ENCODE data around the gene ICAM2. TPM values are rescaled to one million over a fixed set of nuclear protein-coding genes. Genes with fewer than 3 reads are reported as not detected.

ICAM2 gene
- total RNA-seq, 4 donors from 2014 or later = 18.0 to 95.1 (median 36.3) TPM

DNA sequence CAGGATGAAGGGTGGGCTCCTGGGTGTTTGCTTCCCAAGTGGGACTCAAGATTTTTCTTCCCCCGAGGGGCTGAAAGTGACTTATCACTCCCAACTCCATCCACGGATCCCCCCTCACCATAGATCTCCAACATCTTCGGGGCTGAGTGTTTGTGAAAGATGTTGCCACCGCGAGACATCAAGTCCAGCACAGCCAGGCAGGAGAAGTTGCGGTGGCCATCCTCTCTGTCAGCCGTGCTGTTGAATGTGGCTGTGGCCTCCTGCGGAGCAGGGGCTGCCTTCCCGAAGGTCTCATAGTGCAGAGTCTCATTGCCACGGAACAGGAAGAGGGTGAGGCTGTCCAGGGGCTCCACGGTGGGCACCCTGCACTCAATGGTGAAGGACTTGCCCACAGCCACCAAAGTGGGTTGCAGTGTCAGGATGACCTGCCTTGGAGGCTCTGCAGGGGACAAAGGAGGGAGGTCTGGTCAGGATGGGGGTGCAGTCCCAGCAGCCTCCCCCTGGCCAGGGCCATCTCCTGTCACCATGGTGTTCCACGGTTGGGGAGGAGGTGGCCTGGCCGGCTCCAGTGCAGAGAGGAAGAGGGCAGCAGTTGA lies 16.8 kb downstream of the ICAM2 start:
- Histone ChIP-seq H3K9me3 (no peaks in the 10 kb centered on the region), H3K36me3 (no peaks in the 10 kb centered on the region), H3K4me3 (no peak overlapping the region), H3K4me1 (peaks cover 0 to 33% (median 12%) of the 10 kb centered on the region in 4 donors), H3K27ac (no peak overlapping the region), H3K27me3 (peaks cover 0 to 29% of the 10 kb centered on the region in 2 donors)
- no peak for DNase-seq (ENCODE audit: low spot score in 2 of 2)
- WGBS, 2 donors = 85 to 89% methylated on average over 12 to 13 of the region's 13 CpGs
- TF ChIP-seq POLR2A (IDR thresholded peaks at IDR 0.05) = no peak
- TF ChIP-seq EP300 (IDR thresholded peaks at IDR 0.05) = no peak
- TF ChIP-seq, protein P1, sequence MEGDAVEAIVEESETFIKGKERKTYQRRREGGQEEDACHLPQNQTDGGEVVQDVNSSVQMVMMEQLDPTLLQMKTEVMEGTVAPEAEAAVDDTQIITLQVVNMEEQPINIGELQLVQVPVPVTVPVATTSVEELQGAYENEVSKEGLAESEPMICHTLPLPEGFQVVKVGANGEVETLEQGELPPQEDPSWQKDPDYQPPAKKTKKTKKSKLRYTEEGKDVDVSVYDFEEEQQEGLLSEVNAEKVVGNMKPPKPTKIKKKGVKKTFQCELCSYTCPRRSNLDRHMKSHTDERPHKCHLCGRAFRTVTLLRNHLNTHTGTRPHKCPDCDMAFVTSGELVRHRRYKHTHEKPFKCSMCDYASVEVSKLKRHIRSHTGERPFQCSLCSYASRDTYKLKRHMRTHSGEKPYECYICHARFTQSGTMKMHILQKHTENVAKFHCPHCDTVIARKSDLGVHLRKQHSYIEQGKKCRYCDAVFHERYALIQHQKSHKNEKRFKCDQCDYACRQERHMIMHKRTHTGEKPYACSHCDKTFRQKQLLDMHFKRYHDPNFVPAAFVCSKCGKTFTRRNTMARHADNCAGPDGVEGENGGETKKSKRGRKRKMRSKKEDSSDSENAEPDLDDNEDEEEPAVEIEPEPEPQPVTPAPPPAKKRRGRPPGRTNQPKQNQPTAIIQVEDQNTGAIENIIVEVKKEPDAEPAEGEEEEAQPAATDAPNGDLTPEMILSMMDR (IDR thresholded peaks at IDR 0.05) = no peak

DNA sequence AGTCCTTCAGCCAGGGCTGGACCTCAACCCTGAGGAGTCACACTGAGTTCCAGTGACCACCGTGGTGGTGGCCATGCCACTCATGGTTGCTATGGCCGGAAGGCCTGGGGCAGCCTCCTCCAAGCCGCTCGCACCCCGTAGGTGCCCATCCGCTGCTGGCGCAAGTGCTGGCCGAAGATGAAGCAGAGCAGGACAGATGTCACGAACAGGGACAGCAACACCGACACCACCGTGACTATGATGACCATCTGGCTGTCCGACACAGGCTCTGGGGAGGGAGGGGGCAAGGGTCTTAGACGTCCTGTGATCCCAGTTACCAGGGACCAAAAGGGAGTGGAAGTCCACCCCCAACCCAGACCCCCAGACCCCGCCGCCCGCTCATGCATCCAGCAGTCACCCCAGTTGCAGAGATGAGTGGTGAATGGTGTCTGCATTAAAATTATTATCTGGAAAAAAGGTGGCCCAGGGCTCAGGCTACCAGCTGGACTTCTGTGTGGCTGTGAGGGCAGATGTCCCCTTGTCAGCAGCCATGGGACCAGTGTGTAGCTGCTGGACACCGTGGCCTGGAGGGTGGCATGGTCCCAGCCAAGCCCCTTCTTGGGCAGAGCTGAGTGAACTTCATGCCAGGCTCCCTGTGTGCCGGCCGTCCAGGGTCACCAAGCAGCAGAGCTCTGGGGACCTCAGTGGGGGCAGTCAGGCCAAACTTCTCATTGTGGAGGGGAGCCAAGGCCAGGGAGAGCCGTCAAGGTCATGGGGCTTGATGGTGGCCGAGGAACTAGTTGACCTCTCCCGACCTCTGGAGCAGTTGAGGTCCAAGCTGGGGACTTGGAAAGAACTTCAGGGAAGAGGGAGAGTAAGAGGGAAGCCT lies 17.5 kb downstream of the ICAM2 start:
- H3K36me3 ChIP-seq = no peaks in the 10 kb centered on the region
- H3K9me3 ChIP-seq = no peaks in the 10 kb centered on the region
- no peak for DNase-seq (ENCODE audit: low spot score in 2 of 2)
- no peak overlapping the region for H3K4me3 ChIP-seq
- peaks cover 0 to 36% of the 10 kb centered on the region in 2 donors for H3K27me3 ChIP-seq
- TF ChIP-seq POLR2A (IDR thresholded peaks at IDR 0.05) (no peak), EP300 (IDR thresholded peaks at IDR 0.05) (no peak)
- TF ChIP-seq, protein P1 (IDR thresholded peaks at IDR 0.05) = no peak
- peak overlapping the region in 1 of 4 donors; percentile 1 for H3K27ac ChIP-seq
- H3K4me1 ChIP-seq = peaks cover 0 to 33% (median 14%) of the 10 kb centered on the region in 4 donors
- WGBS, 2 donors = 86 to 88% methylated on average over 18 to 22 of the region's 22 CpGs

DNA sequence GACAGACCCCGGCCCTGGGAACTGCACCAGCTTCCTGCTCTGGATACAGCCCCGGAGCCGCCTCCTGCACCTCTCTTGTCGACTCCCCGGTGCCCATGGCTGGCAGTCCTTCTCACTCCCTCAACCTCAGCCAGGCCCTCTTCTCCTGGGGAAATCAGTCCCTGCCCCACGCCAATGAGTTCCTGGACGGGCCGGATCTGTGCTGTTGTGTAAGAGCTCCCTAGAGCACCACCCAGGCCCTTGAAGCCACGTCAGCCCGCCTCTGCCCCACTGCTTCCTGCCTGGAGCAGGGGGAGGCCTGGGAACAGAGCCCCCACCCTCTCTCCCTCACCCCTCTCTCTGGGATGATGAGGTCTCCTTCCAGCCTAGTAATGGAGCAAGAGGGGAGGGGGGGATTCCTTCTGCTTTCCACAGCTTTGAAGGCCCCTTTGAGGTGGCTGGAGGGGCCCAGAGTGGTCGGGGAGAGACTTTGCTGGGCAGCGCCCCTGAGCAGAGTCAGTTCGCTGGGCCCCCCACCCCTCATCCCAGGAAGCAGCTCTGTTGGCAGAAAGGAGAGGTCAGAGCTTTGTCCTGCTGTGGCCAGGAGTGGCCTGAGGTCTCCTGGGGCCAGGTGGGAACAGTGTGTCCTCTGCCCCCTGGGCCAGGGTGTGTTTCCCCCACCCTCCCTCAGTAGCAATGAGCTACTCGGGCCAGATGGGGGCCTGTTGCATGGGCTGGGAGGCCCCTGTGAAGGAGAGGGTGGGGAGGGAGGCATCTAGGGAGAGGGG lies 18.5 kb downstream of the ICAM2 start:
- no peak for DNase-seq (ENCODE audit: low spot score in 2 of 2)
- H3K36me3 ChIP-seq = no peaks in the 10 kb centered on the region

DNA sequence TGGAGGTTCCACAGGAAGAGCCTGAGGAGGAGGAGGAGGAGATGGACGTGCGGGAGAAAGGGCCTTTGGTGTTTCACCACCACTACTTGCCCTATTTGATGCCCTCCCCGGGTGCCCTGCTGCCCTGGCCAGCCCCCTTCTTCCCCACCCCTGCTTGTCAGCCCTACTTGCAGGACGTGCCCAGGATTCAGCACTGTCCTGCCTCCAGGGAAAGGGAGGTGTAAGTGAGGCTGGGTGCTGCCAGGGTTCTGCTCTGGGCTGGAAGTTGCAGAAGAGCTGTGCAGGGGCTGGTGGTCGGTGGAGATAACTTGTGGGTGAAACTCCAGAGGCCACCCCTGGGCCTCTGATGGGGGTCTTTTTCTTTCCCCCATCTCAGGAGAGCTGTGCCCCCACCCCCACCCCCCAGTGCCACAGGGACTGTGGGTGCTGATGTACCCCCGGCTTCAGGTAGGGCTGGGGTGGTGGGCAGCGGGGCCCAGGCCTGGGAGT lies 19.3 kb downstream of the ICAM2 start:
- H3K27ac ChIP-seq = peak overlapping the region in 2 of 4 donors; percentile 19 to 22
- WGBS, 2 donors = 66 to 81% methylated on average over 5 to 6 of the region's 7 CpGs

More for the DNA sequence above, 18.5 kb downstream of the ICAM2 start:
- TF ChIP-seq, protein P1 (IDR thresholded peaks at IDR 0.05) = no peak
- TF ChIP-seq POLR2A (IDR thresholded peaks at IDR 0.05) = no peak
- TF ChIP-seq EP300 (IDR thresholded peaks at IDR 0.05) = no peak
- Histone ChIP-seq H3K27ac (peak overlapping the region in 2 of 4 donors; percentile 1 to 40), H3K4me3 (no peak overlapping the region), H3K9me3 (no peaks in the 10 kb centered on the region), H3K27me3 (peaks cover 0 to 45% of the 10 kb centered on the region in 2 donors), H3K4me1 (peaks cover 0 to 32% (median 14%) of the 10 kb centered on the region in 4 donors)
- 77 to 83% methylated on average over 13 of the region's 14 CpGs for WGBS, 2 donors

More for the DNA sequence above, 19.3 kb downstream of the ICAM2 start:
- DNase-seq (ENCODE audit: low spot score in 2 of 2) = no peak
- Histone ChIP-seq H3K4me1 (peaks cover 0 to 26% (median 14%) of the 10 kb centered on the region in 4 donors), H3K4me3 (no peak overlapping the region), H3K9me3 (no peaks in the 10 kb centered on the region), H3K27me3 (peaks cover 0 to 53% of the 10 kb centered on the region in 2 donors), H3K36me3 (no peaks in the 10 kb centered on the region)
- TF ChIP-seq POLR2A (IDR thresholded peaks at IDR 0.05) (no peak), EP300 (IDR thresholded peaks at IDR 0.05) (no peak)
- TF ChIP-seq, protein P1 (IDR thresholded peaks at IDR 0.05) = no peak

All from tibial nerve (tissue), 4 donors.